HG02798 (cell line): ENCODE data around the gene MCTP1.

Experiments used
- ATAC-seq: cut with Tn5 transposase; IDR thresholded peaks from one replicate; pipeline ENCODE4 v1.9.1; 2021; ENCODE audit warnings: mild to moderate bottlenecking; ENCODE audit not compliant: unreplicated experiment, poor library complexity

The MCTP1 gene

DNA sequence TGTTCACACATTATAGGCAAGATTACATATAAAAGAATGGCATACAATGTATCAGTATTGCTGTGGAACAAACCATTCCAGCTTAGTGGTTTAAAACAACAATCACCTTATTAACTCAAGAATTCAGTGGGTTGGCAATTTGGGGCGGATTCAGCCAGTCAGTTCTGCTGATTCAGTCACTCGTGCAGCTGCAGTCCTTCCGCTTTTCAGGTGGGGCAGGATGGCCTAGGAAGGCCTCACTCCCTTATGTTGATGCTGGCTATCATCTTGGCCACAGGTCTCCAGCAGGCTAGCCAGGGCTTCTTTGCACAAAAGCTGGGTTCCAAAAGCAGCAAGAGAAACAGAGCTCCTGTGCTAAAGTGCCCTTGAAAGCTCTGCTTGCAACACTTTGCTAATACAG is 150.6 kb downstream of the MCTP1 start:
- ATAC-seq: no peak

GRCh38 chr5:95132096-95132495 is 152.8 kb downstream of the MCTP1 start:
- ATAC-seq: no peak

DNA sequence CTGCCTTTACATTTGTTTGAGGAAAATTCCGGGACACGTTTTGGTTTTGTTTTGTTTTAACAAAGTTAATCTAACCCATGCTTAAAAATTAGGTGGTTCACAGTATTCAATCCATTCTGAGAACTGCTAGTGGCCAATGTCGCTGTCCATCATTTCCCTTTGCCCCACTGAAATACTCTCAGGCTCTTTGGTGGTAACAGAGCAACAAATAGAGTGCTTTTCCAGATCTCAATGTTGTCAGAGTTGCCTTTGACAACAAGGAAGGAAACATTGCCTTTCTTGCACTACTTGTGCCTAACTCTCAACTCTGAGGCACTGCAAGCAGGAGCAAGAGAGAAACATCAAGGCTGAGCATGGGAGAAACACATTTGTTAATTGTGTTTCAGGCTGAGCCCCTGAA is 154.0 kb downstream of the MCTP1 start:
- no peak for ATAC-seq

DNA sequence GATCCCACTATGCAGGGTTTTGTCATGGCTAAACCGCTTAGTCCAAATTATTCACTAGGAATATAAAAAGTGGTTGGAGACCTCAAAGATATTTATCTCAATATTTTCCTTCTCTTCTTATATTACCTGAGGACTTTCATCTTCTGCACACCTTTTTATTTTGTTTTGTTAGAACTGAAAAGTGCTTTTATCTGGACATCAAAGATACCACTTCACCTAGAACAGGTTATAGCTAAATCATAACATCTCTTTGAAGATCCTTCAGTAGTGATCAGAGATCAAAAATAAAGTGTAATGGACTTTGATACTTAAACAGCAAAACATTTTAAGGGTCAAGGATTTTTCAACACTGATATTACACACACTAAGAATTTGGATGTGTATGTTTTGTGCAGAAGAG is 160.2 kb downstream of the MCTP1 start:
- ATAC-seq: no peak

DNA sequence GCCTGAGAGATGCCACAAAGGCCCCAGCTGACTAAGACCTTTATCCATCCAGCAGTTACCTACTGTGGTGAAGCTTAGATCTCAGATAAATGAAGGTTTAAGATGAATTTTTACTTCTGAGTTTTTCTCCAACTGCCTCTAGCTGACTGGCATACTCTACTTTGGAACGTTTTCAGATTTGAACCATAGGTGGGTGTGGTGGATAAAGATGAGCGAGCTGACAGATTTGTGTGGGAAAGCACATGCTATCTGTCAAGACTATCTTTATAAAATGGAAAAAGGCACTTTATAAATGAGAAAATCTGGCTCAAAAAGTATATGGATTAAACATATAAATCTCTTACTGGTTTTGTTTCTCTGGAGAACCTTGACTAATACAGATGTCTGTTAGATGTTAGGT is 160.8 kb downstream of the MCTP1 start:
- ATAC-seq: no peak

DNA sequence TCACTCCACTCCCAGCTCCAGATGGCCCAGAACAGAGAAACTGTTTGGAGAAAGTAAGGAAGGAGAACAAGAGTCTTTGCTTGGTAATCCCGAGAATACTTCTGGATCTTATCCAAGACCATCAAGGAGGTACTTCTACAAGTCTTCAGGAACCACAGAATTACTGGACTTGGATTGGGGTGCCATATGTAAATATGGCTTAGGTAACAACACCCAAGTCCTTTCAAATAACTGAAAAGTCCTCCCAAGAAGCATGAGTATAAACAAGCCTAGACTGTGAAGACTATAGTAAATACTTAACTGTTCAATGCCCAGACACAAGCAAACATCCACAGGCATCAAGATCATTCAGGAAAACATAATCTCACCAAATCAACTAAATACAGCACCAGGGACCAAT is 170.0 kb downstream of the MCTP1 start:
- no peak for ATAC-seq

DNA sequence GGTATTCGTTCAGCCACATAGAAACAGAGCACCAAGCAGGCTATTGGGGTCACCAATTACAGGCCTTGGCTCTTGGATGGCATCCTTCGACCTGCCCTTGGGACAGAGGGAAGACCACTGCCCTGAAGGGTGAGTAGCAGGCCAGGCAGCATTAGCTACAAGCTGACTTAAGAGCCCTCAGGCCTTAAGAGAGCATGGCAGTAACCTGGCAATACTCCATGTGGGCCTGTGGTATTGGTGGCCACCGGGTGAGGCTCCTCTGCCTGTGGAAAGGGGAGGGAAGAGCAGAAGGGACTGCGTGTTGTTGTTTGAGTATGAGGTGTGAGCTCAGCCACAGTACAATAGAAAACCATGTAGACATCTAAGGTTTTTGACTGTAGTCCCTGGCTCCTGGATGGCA is 170.6 kb downstream of the MCTP1 start:
- no peak for ATAC-seq

DNA sequence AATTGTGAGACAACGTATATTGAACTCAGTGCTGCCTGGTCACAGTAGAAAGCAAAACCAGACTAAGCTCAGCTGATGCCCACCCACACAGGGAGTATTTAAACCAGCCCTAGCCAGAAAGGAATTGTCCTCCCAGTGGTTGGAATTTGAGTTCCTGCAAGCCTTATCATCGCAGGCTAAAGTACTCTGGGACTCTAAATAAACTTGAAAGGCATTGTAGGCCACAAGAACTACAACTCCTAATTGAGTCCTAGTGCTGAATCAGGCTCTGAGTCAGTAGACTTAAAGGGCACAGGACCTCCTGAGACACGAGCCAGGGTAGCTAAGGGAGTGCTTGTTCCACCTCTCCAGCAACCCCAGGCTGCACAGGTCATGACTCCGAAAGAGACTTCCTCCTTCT is 171.4 kb downstream of the MCTP1 start:
- ATAC-seq: no peak

DNA sequence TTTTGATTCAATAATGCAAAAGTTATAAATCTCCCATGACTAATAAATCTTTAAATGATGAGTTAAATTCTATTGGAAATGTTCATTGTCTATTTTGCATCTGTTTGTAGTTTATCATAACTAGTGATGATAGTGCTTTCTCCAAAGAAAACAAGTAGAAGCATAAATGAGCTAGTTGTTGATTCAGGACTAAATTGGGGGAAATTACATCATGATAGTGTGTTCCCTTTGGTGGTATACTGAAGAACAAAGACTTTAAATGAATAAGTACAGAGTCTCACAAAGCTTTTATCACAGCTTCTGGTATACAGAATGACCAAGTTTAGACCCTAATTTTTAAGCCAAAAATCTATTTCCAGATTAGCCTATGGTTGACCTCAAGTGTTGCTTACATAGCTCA is 173.8 kb downstream of the MCTP1 start:
- no peak for ATAC-seq

DNA sequence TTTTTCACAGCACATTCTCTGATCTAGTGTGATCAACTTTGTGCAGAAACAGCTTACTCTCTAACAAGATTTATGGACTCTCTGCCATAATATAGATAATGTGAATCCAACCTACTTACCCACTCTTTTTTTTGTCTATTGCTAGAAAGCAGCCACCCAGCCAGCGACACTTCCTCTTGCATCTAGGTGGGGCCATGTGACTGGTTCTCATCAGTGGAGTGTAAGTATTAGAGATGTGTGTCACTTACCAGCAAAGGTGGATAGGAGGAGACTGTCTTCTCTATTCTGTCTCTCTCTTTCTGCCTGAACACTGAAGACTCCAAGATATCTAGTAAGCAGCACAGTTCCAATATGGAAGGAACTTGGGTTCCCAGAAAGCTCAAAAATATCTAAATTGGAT is 174.8 kb downstream of the MCTP1 start:
- ATAC-seq: no peak

DNA sequence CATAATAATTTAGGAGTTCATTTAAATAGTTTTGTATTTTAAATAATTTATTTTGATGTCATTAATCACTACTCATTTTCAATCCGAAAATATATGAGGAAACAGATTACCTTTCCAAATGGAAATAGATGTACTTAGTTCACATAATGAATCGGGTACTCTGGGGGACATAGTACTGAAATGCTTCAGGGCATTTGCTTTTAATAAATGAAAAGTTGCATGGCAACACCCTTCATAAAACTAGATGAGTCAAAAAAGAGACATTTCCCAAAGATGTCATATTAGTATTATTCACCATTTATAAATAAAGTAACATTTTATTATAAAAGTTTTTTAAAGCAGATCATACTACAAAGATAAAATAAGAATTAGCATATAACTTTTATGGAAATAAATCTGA is 177.8 kb downstream of the MCTP1 start:
- ATAC-seq: no peak

GRCh38 chr5:95105638-95106037 is 179.3 kb downstream of the MCTP1 start:
- ATAC-seq: no peak

DNA sequence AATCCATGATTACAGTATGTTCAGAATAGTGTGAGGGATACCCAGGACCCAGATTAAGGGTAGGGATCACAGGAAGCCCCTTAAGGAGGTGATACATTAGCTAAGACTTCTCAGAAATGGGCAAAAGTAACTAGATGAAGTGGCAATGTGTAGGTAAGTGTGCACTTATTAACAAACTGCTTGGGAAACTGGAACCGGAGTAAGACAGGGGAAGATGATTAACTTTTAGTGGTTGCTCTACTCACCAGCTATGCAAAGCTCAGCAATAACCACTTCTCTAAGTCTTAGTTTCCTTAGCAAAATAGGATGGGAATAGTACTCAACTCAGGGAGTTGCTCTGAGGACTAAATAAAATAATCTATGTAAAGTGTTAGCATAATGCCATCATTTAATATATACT is 182.2 kb downstream of the MCTP1 start:
- peak; percentile 95 for ATAC-seq

DNA sequence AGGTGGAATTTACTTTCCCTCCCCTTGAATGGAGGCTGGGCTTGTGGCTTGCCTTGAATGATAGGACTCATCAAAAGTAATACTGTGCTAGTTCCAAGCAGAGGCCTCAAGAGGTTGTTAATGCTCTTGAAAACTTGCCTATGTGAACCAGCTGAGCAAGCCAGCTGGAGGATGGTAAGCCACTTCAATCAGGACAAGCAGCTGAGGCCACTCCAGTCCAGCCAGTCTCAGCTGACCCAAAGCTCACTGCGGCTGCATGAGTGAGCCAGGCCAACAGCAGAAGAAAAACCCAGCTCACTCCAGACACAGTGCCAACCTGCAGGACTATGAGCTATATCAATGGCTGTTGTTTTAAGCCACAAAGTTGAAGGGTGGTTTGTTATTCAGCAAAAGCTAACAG is 182.8 kb downstream of the MCTP1 start:
- ATAC-seq: no peak

GRCh38 chr5:95100551-95100950 is 184.3 kb downstream of the MCTP1 start:
- ATAC-seq: no peak

DNA sequence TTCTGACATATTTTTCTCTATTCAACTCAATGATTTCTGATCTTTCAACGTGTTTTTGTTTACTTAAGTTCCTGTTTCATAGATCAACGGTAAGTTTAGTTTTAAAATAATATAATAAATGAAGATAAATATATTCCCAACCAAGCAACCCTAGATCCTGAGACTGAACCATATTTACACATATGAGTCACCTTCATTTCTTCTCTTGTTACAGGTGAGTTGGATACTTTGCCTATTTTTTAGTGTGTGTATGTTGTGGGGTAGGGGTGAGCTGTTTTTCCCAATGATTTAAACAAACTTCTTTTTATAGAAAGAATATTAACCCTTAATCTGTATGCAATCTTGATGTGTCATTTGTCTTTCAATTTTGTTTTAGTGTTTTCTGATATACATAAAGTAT is 186.9 kb downstream of the MCTP1 start:
- no peak for ATAC-seq

DNA sequence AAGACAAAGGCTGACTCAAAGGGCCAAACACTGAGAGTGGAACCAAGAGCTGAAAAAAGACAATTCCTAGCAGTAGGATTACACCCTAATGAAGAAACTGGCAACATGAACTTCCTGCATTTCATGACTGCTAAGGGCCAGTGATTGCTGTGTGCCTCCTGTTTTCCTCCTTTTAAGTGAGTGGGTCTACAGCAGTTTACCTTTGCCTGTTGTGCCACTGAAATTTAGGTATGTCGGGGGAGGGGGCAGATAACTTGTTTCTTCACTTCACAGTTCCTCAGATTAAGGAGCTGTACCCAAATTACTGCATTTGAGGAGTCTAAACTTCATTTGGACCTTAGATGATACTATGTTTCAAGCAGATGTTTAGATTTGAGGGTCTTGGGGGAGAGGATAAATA is 191.7 kb downstream of the MCTP1 start:
- no peak for ATAC-seq

DNA sequence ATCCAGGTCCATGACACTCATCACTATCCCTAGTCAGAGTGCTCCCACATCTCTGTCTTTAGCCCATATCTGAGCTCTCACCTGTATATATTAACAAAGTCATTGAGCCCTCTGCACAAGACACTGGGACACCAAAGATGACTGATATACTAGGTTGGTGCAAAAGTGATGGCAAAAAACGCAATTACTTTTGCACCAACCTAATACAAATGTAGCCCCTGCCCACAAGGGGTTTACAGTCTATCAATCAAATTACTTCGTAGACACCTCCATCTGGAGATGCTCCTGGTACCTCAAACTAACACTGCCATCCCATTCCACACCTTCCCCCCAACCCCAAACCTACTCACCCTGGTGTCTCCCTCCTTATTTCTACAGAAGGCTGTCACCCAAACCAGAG is 194.1 kb downstream of the MCTP1 start:
- ATAC-seq: no peak

DNA sequence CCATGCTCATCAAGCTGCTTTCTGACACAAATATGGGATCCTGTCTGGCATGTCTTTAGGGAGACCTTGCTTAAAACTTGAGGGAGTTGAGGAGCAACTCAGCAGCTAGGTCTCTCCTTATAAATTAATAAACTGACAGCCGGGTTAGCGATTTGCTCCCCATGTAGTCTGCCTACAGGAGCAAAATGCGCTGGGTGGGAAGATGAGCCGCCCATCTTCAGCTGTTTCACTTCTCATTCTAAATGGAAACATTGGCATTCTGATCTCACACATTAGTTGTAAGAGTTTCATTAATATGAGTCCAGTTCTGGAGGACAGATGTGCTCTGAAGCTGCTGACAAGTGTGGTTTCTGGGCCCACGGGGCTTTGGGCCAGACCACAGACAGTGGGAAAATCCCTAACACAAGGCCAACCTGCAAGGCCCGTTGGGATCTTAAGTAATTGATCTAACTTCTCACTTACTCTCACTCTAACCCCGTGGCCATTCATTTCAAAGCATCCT is 197.0 kb downstream of the MCTP1 start:
- ATAC-seq: peak; percentile 88

DNA sequence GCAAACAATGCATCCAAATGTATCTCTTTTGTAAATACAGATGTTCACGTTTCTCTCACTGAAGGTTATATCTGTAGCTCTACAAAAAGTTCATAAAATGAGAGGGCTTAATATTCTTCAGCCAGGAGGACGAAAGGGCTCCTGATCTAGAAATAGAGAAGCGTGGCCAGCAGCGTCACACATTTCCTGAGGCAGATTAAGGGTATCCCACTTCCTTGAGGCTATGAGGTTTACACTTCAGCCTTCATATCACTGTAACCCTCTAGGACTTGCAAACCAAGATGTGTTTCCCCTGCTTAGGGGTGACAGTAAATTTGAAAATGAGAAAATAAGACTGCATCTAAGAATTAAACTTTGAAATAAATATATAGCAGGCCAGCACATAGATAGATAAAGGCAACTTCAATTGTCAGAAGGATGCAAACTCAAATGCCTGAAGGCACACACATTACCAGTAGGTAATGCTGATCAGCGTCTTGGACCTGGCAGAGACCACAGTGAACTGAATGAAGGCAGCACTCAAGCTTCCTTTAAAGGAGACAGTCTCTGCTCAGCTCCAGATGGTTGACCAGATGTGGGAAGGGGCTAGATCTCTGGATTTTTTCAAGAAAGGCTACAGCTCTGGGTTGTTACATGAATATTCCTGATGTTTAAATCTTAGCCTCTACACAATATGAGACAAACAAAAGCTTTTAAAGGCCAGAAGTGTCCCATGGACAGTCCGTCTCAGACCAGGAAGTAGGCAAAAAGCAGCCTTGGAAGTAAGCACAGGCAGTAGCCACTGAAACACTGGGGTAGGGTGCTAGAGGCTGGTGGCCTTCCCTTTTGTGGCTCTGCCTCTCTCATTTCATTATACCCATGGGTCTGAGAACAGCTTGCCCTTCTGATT is 197.7 kb downstream of the MCTP1 start:
- peak; percentile 44 for ATAC-seq

DNA sequence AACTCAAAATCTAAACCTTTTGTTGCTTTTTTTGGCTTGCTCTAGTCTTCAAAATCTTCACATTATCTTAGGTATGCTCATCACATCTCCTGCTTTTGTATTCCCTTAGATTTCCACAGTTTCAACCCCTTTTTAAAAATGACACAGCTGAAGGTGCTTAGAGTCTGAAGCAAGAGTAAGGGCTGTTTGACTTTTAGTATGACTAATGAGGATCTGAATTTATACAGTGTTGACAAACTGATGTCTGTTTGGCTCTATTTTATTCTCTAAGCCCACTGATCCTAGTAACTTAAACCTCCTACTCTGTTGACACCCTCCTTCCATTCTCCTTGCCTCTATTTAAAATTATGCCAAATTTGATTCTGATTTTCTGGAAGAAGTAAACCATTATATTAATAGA is 200.1 kb downstream of the MCTP1 start:
- ATAC-seq: no peak

DNA sequence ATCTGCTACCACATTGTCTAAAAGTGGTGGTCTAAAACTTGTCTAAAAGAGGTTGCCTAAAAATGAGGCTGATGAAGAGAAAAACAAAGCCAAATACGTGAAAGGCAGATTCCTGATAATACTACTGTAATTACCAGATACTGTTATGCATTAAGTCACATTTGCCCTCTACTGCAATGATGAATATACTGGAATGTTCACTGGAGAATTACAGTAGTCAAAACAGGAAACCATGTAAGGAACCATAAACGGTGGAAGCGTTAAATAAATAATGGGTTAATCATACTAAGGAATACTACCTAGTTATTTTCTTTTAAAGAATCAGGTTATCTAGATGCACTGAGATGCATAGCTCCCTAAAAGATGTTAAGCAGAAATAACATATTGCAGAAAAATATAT is 201.3 kb downstream of the MCTP1 start:
- no peak for ATAC-seq
